Fibroblast of villous mesenchyme (primary cell): ENCODE measurements around the gene PRTG. TPM values are rescaled to one million over a fixed set of nuclear protein-coding genes. Genes with fewer than 3 reads are reported as not detected.

Experiments used
- DNase-seq: peaks from one replicate; pipeline ENCODE4 v3.0.0-alpha.2; 2010; ENCODE audit warnings: low read depth
- H3K4me3 ChIP-seq: 2 replicates; pipeline ENCODE4 v1.5.1; 2011; ENCODE audit warnings: low read depth, mild to moderate bottlenecking, low read length
- CTCF ChIP-seq: IDR thresholded peaks from 2 replicates; pipeline ENCODE4 v1.5.1; 2012; ENCODE audit warnings: low read depth, mild to moderate bottlenecking, low read length; ENCODE audit not compliant: insufficient read depth
- total RNA-seq: library from RNA; depleted of rRNA; stranded (reverse); fragments of >200 nt; gene quantifications from 2 replicates; pipeline ENCODE4 v1.2.3, GENCODE V29; 2012

Gene PRTG
- total RNA-seq, 1 donor: 6.9 TPM

- H3K4me3 ChIP-seq: no peak overlapping the region
- no peak for TF ChIP-seq CTCF
- peak; percentile 50 for DNase-seq
Observed at GRCh38 chr15:55649058-55649423, 93.9 kb downstream of the PRTG start.

- no peak for DNase-seq
- TF ChIP-seq CTCF: no peak
- H3K4me3 ChIP-seq: no peak overlapping the region
Observed at GRCh38 chr15:55638764-55639163, 104.2 kb downstream of the PRTG start.

DNA sequence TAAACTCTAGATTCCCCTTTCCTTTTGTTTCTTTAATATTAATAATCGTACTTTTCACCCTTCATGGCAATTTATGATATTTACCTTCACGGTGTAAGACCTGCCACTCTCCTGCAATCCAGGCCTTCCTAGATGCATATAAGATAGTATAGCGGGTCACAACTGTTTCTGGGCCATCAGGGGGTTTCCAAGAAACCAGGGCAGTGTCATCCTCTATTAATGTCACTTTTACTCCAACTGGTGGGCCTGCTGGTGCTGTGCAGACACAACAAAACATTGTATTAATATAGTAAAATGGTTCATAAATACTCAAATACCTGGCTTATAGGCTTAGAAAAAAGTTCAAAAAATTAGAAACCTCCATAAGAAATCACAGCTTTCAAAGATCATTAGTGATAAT, 105.9 kb downstream of the PRTG start:
- no peak for DNase-seq
- H3K4me3 ChIP-seq: no peak overlapping the region
- TF ChIP-seq CTCF: no peak

DNA sequence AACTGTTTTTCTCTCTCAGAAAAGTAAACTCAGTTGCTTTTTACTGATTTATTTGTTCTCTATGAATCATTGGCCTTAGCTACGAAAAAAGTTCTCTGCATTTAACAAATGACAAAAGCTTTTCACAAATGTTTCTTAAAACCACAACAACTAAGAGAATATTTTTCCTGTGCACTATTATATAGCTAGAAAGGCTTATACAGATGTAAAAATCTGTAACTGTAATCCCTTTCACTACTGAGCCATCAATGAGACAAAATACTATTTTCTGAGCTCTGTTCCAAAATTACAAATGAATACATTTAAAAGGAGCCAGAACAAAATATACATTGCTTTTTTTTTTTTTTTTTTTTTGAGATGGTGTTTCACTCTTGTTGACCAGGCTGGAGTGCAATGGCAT, 109.2 kb downstream of the PRTG start:
- TF ChIP-seq CTCF: no peak
- H3K4me3 ChIP-seq: no peak overlapping the region
- DNase-seq: no peak

DNA sequence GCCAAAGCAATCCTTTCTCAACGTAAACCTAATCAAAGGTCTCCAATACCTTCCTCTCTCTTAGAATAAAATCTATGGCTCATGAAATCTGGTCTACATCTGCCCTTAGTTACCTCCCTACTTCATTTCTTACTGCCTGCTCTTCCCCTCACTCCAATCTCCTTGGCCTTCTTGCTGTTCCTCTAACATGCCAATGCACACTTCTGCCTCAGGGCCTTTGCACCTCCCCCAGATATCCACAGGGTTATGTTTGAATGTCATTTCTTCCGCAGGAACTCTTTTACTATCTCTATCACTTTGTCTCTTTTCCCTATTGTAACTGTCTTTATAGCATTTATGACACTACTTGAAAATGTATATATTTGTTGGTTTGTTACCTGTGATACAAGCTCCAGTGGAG, 110.5 kb downstream of the PRTG start:
- no peak overlapping the region for H3K4me3 ChIP-seq
- DNase-seq: no peak
- no peak for TF ChIP-seq CTCF

DNA sequence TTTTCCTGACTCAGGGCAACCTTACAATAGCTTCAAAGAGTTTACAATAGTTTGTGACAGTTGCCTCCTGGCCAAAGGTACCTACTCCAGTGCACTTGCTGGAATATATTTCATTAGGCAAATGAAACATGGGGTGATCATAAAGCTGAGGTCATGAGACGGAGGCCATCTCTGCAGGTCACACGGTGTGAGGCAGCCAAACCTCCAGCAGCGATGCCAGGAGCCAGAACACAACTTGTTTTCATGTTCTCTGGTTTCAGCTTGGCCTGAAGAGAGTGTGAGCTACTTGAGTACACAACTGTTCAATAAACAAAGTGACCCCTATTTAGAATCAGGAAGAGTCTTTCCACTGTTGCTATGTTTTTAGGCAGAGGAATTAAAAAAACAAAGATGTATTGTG, 112.1 kb downstream of the PRTG start:
- H3K4me3 ChIP-seq: no peak overlapping the region
- peak; percentile 24 for DNase-seq
- no peak for TF ChIP-seq CTCF

- no peak for TF ChIP-seq CTCF
- peak; percentile 42 for DNase-seq
Observed at GRCh38 chr15:55628369-55628730, 114.6 kb downstream of the PRTG start.

More at GRCh38 chr15:55628369-55628730, 114.6 kb downstream of the PRTG start:
- no peak overlapping the region for H3K4me3 ChIP-seq
